ENCODE measurements around the gene EFR3B.
"Not testable (repeated sequence)": the region's sequence is repeated elsewhere in the genome, so short reads cannot be mapped to it uniquely, and the experiment has no call there.

EFR3B gene

GRCh38 chr2:25112113-25112512 lies 70.2 kb downstream of the EFR3B start:
- DNase-seq, result no peak

DNA sequence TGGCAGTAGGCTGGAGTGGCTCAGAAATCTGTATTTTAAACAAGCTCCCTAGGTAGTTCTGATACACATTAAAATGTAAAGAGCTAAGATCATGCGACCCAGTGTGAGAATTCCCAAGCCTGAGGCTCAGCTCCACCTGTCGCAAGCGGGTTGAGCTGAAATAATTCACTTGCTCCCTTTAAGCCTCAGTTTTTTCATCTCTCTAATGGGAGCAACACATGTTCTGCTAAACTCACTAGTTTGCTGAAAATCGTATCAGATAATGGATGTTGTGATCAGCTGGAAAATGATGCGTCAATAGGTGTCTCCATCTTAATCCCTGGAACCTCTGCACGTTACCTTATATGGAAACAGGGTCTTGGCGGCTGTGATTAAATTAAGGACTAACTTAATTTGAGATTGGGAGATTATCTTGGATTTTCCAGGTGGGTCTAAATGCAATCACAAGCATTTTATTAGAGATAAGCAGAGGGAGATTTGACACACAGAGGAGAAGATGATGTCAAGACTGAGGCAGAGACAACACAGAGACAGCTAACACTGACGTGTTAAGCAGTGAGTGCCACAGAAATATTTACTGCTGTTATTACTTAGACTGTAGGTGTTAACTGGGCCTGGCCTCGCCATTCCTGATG lies 73.5 kb downstream of the EFR3B start:
- no peak for DNase-seq

DNA sequence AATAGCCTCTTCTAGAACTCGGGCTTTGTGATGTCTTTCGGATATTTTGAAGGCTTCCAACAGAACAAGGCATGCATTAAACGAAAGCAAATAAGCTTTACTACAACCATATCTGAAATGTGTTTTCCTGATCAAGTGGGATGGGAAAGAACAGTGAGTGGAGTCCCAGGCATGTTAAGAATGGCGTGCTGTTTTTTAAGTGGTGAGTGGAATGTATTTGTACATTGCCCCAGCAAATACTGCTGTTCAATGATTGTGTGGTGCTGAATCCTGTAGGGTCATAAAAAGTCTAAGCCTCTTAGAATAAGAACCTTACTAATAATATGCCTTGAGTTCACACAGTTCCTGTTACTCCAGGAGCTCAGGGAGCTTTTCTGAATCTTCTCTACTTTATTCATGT lies 74.0 kb downstream of the EFR3B start:
- no peak for DNase-seq

- no peak for DNase-seq
Observed at GRCh38 chr2:25116956-25117355, 75.1 kb downstream of the EFR3B start.

GRCh38 chr2:25119263-25119662 lies 77.4 kb downstream of the EFR3B start:
- no peak for DNase-seq

DNA sequence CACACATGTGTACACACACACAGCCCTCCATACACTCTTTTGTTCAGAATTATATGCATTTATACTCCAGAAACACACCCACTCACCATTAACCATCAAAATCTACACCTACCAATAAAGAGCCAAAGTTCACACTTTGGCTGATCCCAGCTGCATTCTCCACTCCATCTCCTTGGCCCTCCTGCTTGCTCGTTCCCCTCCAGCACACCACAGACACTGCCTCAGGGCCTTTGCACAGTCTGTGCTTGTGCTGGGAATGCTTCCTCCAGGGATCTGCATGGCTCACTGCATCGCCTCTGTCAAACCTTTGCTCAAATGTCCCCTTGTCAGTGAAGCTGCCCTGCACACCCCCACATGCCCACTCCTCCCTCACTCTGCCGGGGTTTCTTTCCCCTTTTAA lies 80.5 kb downstream of the EFR3B start:
- DNase-seq, result no peak

DNA sequence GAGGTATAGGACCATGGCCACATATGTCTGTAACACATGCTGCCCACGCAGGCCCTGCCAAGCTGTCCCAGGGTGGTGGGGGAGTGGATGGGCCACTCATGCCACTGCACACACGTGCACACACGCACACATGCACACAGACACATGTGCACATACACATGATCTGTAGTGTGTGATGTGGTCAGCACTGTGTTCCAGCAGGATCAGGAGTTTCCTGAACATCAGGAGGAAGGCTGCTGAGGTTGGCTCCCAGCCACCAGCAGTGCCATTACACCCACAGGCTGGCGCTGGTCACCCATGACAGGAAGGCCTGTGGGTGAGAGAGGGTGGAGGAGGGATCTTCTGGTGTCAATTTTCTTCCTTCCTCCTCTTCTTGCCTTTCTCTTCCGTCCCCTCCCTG lies 81.8 kb downstream of the EFR3B start:
- no peak for DNase-seq

DNA sequence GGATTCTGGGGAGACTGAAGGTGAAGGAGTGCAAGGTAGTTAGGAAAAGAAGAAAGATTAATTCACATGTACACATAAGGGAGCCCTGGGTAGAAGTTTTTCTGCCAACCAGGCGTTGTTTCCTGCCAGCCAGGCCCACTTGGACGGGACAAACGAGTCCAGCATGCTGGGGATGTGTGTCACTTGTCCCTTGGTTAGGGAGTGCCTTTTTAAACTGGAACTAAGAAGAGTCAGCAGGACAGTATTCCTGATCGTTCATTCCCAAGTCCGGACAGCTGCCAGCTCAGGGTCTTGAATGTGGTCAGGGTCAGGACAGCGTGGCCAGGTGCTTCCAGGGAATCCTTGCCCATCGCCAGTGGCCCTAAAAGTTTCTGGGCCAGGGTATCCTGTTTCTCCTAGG lies 83.3 kb downstream of the EFR3B start:
- DNase-seq, result no peak

DNA sequence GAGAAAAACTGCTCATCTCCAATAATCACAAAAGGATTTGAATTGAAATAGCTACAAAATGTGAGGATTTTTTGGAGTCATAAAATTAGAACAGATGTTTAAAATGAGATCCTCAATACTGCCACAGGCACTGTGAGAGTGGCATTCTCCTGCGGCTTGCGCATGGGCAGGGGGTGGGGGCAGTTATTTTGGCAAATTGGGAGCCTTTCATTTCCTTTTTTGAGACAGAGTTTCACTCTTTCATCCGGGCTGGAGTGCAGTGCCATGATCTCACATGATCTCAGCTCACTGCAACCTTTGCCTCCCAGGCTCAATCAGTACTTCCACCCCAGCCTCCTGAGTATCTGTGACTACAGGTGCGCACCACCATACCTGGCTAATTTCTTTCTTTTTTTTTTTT lies 84.1 kb downstream of the EFR3B start:
- DNase-seq, result no peak

DNA sequence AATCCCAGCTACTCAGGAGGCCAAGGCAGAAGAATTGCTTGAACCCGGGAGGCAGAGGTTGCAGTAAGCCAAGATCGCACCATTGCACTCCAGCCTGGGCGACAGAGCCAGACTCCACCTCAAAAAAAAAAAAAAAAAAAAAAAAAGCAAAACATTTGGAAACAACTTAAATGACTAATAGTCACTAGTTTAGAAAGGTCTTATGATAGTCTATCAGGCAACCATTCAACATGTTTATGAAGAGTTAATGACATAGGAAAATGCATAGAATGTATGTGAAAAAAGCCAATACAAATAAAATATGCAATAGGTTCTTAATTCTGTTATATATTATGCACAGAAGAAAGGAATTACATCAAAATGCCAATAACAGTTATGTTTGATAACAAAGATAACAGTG lies 85.2 kb downstream of the EFR3B start:
- not testable (repeated sequence) for DNase-seq

- DNase-seq, result no peak
Observed at GRCh38 chr2:25127646-25128045, 85.8 kb downstream of the EFR3B start.

GRCh38 chr2:25129901-25130520 lies 88.1 kb downstream of the EFR3B start:
- no peak for DNase-seq

- DNase-seq, result no peak
Observed at GRCh38 chr2:25131253-25131566, 89.3 kb downstream of the EFR3B start.

GRCh38 chr2:25131567-25132298 lies 89.9 kb downstream of the EFR3B start:
- no peak for DNase-seq

- DNase-seq, result peak; percentile 48
Observed at GRCh38 chr2:25132299-25132635, 90.4 kb downstream of the EFR3B start.

DNA sequence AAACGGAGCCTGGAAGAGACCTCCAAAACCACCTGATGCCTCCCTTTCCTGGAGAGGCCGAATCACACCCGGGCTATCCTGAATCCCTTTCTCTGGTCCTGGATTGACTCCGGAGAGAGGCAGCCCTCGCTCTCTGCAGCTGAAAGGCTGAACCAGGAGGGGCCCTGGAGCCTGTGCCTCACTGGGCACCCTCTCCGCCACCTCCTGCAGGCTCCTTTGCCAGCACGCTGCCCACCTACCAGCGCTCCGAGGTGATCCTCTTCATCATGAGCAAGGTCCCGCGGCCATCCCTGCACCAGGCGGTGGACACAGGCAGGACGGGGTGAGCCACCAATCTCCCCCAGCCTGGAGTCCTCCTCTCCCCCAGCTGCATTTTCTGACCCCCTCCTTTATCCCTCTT lies 90.8 kb downstream of the EFR3B start:
- no peak for DNase-seq

- DNase-seq, result not testable (repeated sequence)
Observed at GRCh38 chr2:25140535-25140934, 98.7 kb downstream of the EFR3B start.

DNA sequence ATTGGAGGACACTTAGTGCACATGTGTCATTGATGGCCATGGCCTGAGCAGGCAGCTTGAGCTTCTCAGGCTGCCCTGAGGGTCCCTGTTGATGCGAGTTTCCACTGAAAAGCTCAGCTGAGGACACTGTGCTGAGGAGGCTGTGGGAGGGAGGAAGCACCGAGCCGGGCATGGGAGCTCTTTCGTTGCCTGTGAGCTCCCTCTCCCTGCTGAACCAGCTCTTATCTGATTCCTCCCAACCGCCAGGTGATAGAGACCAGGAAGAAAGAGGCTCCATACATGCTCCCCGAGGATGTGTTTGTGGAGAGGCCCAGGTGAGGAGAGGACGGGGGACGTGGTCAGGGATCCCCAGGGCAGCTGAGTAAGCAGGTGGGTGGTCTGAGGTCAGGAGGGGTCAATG lies 99.2 kb downstream of the EFR3B start:
- no peak for DNase-seq

DNA sequence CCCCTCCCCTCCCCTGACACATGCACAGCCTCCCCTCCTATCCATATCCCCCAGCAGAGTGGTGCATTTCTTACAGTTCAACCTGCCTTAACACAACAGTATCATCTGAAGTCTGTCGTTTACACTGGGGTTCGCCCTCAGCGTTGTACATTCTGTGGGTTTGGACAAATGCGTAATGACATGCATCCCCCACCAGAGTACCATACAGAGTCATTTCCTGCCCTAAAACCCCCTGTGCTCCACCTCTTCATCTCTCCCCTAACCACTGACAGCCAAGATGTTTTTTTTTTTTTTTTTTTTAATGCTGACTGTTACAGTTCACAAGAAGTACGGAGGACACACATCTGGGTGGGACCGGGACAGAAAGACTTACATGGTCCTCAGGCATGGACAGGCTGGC lies 103.9 kb downstream of the EFR3B start:
- no peak for DNase-seq

DNA sequence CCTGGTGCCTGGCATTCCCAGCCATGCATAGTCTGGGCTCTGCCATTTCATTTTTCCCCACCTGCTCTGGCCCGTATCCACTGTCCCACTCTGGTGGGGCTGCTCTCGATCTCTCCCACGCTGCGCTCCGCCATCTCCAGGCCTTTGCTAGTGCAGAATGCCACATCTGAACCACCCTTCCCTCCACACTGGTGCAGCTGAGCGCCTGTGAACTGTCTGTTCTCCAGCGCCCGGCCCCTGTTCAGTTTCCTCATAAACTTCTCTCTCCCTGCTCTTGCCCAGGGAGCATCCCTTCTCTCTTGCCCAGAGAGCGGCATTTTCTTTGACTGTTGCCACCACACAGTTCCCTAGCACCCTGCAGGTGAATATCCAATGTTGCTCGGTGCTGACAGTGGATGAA lies 105.0 kb downstream of the EFR3B start:
- no peak for DNase-seq

GRCh38 chr2:25149646-25150045 lies 107.8 kb downstream of the EFR3B start:
- no peak for DNase-seq

GRCh38 chr2:25150993-25151392 lies 109.1 kb downstream of the EFR3B start:
- DNase-seq, result not testable (repeated sequence)

- DNase-seq, result no peak
Observed at GRCh38 chr2:25151718-25152117, 109.8 kb downstream of the EFR3B start.

GRCh38 chr2:25155401-25155800 lies 113.5 kb downstream of the EFR3B start:
- no peak for DNase-seq
